Retinal pigment epithelial cell (primary cell): ENCODE data around the gene LRP3.
A peak's percentile ranks its signal among the peaks of the same experiment; 100 is the strongest.
"Not testable (repeated sequence)": the region's sequence is repeated elsewhere in the genome, so short reads cannot be mapped to it uniquely, and the experiment has no call there.

Experiments
- DNase-seq: peaks from one replicate; pipeline ENCODE4 v3.0.0-alpha.2; 2010; ENCODE audit warnings: low read depth
- H3K4me3 ChIP-seq: 2 replicates; pipeline ENCODE4 v1.5.1; 2011; ENCODE audit warnings: mild to moderate bottlenecking, low read length, control low read depth, moderate library complexity
- CTCF ChIP-seq: conservative IDR thresholded peaks from 2 replicates; pipeline ENCODE4 v1.5.1; 2011; ENCODE audit warnings: low read depth, low read length, control low read depth, inconsistent platforms

Gene LRP3

GRCh38 chr19:33175886-33176669 is 18.1 kb upstream of the LRP3 start:
- H3K4me3 ChIP-seq = peak overlapping the region; percentile 77
- no peak for DNase-seq
- TF ChIP-seq CTCF = no peak

- DNase-seq = peak; percentile 93
- peak overlapping the region; percentile 77 for H3K4me3 ChIP-seq
- no peak for TF ChIP-seq CTCF
Observed at GRCh38 chr19:33176670-33177416, 17.3 kb upstream of the LRP3 start.

GRCh38 chr19:33177417-33177979 is 16.6 kb upstream of the LRP3 start:
- TF ChIP-seq CTCF = peak; percentile 40
- no peak for DNase-seq
- peak overlapping the region; percentile 46 for H3K4me3 ChIP-seq

GRCh38 chr19:33186431-33187182 is 7.5 kb upstream of the LRP3 start:
- TF ChIP-seq CTCF = no peak
- no peak for DNase-seq
- H3K4me3 ChIP-seq = no peak overlapping the region

GRCh38 chr19:33187183-33187540 is 7.0 kb upstream of the LRP3 start:
- DNase-seq = no peak
- TF ChIP-seq CTCF = no peak

GRCh38 chr19:33189453-33189852 is 4.7 kb upstream of the LRP3 start:
- no peak overlapping the region for H3K4me3 ChIP-seq
- DNase-seq = no peak
- no peak for TF ChIP-seq CTCF

More at GRCh38 chr19:33187183-33187540, 7.0 kb upstream of the LRP3 start:
- no peak overlapping the region for H3K4me3 ChIP-seq

- not testable (repeated sequence) for H3K4me3 ChIP-seq, DNase-seq
Observed at GRCh38 chr19:33191092-33191491, 3.0 kb upstream of the LRP3 start.
